Small intestine (tissue), 7 donors: ENCODE results near the gene PLA2G4D. TPM values are rescaled to one million over a fixed set of nuclear protein-coding genes. Genes with fewer than 3 reads are reported as not detected.

Experiments used
- DNase-seq, 2 donors: peaks; one replicate each; pipeline versions ENCODE4 v3.0.0 to v3.0.0-alpha.2; 2013
- FAIRE-seq: peaks from 2 replicates; lab custom pipeline; 2012; peaks lifted over from hg19 to GRCh38; lab: Jason Lieb, UNC
- H3K27ac ChIP-seq, 3 donors: one replicate each; pipeline ENCODE4 v1.5.1; 2013; ENCODE audit warnings: low read length in 2 of 3, mild to moderate bottlenecking in 2 of 3, control low read depth in 1 of 3, inconsistent platforms in 1 of 3, low read depth in 1 of 3, moderate library complexity in 1 of 3
- H3K27me3 ChIP-seq, 3 donors: one replicate each; pipeline ENCODE4 v1.6.1; 2013; ENCODE audit warnings: low read length in 3 of 3, inconsistent platforms in 1 of 3; ENCODE audit not compliant: control insufficient read depth in 3 of 3, insufficient read depth in 3 of 3
- H3K36me3 ChIP-seq, 3 donors: one replicate each; pipeline ENCODE4 v1.6.1; 2013; ENCODE audit warnings: low read length in 3 of 3, inconsistent platforms in 1 of 3, low read depth in 1 of 3, mild to moderate bottlenecking in 1 of 3, moderate library complexity in 1 of 3; ENCODE audit not compliant: control insufficient read depth in 3 of 3, insufficient read depth in 2 of 3
- H3K4me1 ChIP-seq, 3 donors: one replicate each; pipeline ENCODE4 v1.6.1; 2013; ENCODE audit warnings: low read length in 2 of 3, inconsistent platforms in 1 of 3, low read depth in 1 of 3, mild to moderate bottlenecking in 1 of 3, moderate library complexity in 1 of 3; ENCODE audit not compliant: control insufficient read depth in 3 of 3, insufficient read depth in 2 of 3
- H3K4me3 ChIP-seq, 3 donors: one replicate each; pipeline ENCODE4 v1.5.1; 2013; ENCODE audit warnings: low read length in 3 of 3, control low read depth in 1 of 3, inconsistent platforms in 1 of 3, low read depth in 1 of 3, mild to moderate bottlenecking in 1 of 3, moderate library complexity in 1 of 3
- H3K9me3 ChIP-seq, 2 donors: one replicate each; pipeline ENCODE4 v1.6.1; 2013; ENCODE audit warnings: low read depth in 1 of 2, low read length in 1 of 2; ENCODE audit not compliant: control insufficient read depth in 2 of 2, insufficient read depth in 1 of 2
- WGBS, 3 donors: extraction: QIAGEN DNeasy Blood & Tissue Kit; methylation state at CpG; one replicate each; pipeline ENCODE4 v1.1.7; 2013; 5-methylcytosine and 5-hydroxymethylcytosine counted together
- polyA plus RNA-seq, 4 donors: library from polyadenylated mRNA; stranded (reverse) in 3 of 4; unstranded in 1 of 4; fragments of 200-250 nt in 3 of 4; fragments of 120-200 nt in 1 of 4; gene quantifications; one replicate each; pipeline versions ENCODE4 v1.2.1 to v1.2.3, GENCODE V29; 2013
- donor health status: healthy with polysubstance abuse.
- donor health status: control.
- donor health status: control.
- donor health status: Bipolar disorder and iron deficiency.
- donor health status: healthy.

The PLA2G4D gene
- polyA plus RNA-seq, 4 donors = 0.18 to 0.22 (median 0.18) TPM; not detected in 1

DNA sequence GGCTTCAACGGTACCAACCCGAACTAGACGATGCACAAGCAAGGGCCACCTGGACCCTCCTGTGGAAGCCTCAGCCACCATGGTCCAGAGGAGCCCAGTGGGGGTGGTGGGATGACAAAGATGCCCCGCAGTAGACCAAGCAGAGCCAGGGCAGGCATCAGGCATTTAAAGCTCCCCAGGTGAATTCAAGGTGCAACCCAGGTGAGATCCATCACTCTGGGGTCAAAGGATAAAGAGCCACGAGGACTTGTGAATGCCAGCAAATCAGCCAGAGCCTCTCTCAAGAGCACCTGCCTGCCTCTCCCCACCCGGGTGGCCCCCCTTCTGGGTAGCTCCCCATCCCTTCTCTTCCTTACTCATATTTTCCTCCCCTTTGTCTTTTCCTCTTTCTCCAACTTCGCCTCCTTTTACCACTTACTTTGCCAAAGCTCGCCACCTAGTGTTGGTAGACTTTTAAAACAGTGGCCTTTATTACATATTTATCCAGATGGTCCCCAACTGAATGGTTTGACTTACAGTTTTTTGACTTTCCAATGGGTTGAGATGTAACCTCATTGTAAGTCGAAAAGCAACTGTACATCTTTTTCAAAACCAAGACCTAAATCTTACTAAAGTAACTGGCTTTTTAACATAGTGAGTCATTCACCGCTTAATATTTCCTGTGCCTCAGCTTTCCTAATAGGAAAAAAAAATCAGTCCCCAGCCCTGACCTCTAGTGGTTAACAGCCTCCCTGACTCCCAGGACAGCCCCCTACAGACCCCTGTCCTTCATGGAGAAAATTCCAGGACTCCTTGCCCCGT, 43.3 kb upstream of the PLA2G4D start:
- Histone ChIP-seq H3K4me1 (peaks cover 0 to 5% (median 3%) of the 10 kb centered on the region in 3 donors), H3K27me3 (no peaks in the 10 kb centered on the region), H3K27ac (no peak overlapping the region), H3K4me3 (no peak overlapping the region), H3K36me3 (peaks cover 0 to 2% (median 0%) of the 10 kb centered on the region in 3 donors), H3K9me3 (peaks cover 4 to 45% of the 10 kb centered on the region in 2 donors)
- DNase-seq = no peak
- WGBS, 3 donors = 49 to 62% (median 60%) methylated on average over 11 of the region's 11 CpGs
- FAIRE-seq = no peak

DNA sequence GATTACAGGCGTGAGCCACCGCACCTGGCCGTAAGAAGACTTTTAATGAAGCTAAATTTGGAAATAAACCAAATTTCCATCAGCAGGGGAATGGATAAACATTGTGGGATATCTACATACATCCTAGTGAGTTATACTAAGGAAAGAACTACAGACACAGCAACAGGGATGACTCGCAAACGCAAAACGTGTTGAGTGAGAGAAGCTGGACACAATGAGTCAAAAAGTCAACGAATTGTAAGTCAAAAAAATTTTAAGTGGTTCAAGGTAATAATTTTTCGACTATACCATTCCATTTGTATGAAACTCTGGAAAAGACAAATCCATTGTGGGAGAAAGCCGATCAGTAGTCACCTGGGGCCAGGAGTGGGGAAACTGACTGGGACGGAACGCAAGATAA, 42.2 kb upstream of the PLA2G4D start:
- no peak for DNase-seq
- H3K27me3 ChIP-seq = no peaks in the 10 kb centered on the region
- peaks cover 0 to 5% (median 3%) of the 10 kb centered on the region in 3 donors for H3K4me1 ChIP-seq
- peaks cover 0 to 2% (median 0%) of the 10 kb centered on the region in 3 donors for H3K36me3 ChIP-seq
- H3K27ac ChIP-seq = no peak overlapping the region
- WGBS, 3 donors = 86 to 94% (median 90%) methylated on average over 11 of the region's 11 CpGs
- no peak overlapping the region for H3K4me3 ChIP-seq
- no peak for FAIRE-seq
- peaks cover 4 to 45% of the 10 kb centered on the region in 2 donors for H3K9me3 ChIP-seq

DNA sequence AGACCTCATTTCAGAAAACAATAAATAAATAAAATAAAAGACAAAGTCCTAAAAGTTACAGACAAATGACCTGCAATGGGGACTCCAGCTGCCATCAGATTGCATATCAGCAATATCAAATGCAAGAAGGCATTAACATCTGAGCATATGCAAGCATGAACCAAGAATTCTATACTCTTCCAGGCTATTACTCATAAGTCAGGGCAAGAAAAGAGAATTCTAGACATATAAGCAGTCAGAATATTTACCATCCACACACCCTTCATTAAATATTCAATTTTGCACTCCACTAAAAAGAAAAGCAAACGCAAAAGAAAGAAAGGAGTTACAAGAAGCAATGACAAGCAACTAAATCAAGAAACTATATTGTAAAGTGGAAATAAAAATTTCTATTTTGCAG, 41.0 kb upstream of the PLA2G4D start:
- no peak for DNase-seq
- peaks cover 4 to 39% of the 10 kb centered on the region in 2 donors for H3K9me3 ChIP-seq
- 80 to 90% (median 89%) methylated on average over 1 of the region's 1 CpG for WGBS, 3 donors
- peaks cover 0 to 3% (median 3%) of the 10 kb centered on the region in 3 donors for H3K4me1 ChIP-seq
- H3K27ac ChIP-seq = no peak overlapping the region
- FAIRE-seq = no peak
- H3K27me3 ChIP-seq = no peaks in the 10 kb centered on the region
- H3K36me3 ChIP-seq = no peaks in the 10 kb centered on the region
- H3K4me3 ChIP-seq = no peak overlapping the region

DNA sequence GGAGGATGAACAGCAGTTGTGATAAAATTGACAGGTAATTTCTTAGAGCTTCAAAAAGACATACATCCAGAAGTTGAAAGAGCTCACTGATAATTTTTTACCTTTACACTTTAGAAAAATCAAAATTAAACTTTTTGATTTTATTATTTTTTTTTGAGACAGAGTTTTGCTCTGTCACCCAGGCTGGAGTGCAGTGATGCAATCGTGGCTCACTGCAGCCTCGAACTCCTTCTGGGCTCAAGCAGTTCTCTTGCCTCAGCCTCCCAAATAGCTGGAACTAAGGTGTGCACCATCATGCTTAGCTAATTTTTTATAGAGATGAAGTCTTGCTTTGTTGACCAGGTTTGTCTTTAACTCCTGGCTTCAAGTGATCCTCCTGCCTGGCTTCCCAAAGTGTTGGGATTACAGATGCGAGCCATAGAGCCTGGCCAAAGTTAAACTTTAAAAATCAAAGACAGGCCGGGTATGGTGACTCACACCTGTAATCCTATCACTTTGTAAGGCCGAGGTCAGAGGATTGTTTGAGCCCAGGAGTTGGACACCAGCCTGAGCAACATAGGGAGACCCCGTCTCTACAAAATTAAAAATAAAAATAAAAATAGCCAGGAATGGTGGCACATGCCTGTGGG, 40.4 kb upstream of the PLA2G4D start:
- FAIRE-seq = no peak

DNA sequence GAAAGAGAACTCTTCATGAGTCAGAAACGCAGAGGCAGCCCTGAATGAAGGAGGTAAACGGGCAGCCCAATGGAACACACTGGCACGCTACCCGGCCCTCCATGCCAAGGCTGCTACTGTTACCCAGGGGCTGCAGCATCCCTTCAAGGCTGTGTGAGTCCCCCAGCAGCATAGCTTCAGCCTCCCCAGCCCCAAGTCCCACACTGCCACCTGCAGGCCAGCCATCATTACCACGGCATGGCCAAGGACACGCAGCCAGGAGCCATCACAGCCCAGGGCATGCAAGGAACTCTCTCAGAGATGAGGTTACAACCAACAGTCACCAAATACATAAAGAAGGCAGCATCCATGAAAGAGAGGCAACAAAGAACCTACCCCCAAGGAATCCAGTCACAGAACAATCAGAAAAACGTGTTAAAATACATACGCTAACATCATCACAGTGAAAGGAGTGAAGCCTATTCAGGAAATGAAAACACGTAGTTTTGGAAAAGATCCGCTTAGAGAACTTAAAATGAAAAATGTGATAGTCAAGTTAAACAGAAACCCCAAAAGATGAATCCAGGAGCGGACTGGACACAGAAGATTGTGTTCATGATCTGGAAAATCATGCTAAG, 39.6 kb upstream of the PLA2G4D start:
- H3K4me1 ChIP-seq = no peaks in the 10 kb centered on the region
- FAIRE-seq = no peak
- H3K4me3 ChIP-seq = no peak overlapping the region
- no peak overlapping the region for H3K27ac ChIP-seq
- H3K36me3 ChIP-seq = no peaks in the 10 kb centered on the region
- H3K27me3 ChIP-seq = no peaks in the 10 kb centered on the region
- peak; percentile 62 to 65 for DNase-seq
- H3K9me3 ChIP-seq = peaks cover 4 to 26% of the 10 kb centered on the region in 2 donors
- 72 to 79% (median 73%) methylated on average over 11 of the region's 11 CpGs for WGBS, 3 donors

More for the DNA sequence above, 40.4 kb upstream of the PLA2G4D start:
- peaks cover 4 to 33% of the 10 kb centered on the region in 2 donors for H3K9me3 ChIP-seq
- peaks cover 0 to 2% (median 2%) of the 10 kb centered on the region in 3 donors for H3K4me1 ChIP-seq
- H3K27me3 ChIP-seq = no peaks in the 10 kb centered on the region
- H3K36me3 ChIP-seq = no peaks in the 10 kb centered on the region
- DNase-seq = no peak
- H3K27ac ChIP-seq = no peak overlapping the region
- 53 to 78% (median 68%) methylated on average over 6 of the region's 6 CpGs for WGBS, 3 donors
- no peak overlapping the region for H3K4me3 ChIP-seq

DNA sequence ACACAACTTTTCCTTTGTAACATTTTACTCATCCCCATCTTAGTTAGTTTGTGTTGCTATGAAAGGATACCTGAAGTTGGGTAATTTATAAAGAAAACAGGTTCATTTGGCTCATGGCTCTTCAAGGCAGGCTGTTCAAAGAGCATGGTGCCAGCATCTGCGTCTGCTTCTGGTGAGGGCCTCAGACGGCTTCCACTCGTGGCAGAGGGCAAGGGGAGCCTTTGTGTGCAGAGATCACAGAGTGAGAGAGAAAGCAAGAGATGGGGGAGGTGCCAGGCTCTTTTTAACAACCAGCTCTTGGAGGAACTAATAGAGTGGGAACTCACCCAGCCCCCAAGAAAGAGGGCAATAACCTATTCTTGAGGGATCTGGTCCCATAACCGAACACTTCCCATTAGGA, 39.0 kb upstream of the PLA2G4D start:
- DNase-seq = no peak
- Histone ChIP-seq H3K27me3 (no peaks in the 10 kb centered on the region), H3K27ac (no peak overlapping the region), H3K36me3 (no peaks in the 10 kb centered on the region), H3K9me3 (peaks cover 4 to 19% of the 10 kb centered on the region in 2 donors), H3K4me1 (no peaks in the 10 kb centered on the region), H3K4me3 (no peak overlapping the region)
- FAIRE-seq = no peak
- WGBS, 3 donors = 85 to 94% (median 89%) methylated on average over 4 of the region's 4 CpGs

DNA sequence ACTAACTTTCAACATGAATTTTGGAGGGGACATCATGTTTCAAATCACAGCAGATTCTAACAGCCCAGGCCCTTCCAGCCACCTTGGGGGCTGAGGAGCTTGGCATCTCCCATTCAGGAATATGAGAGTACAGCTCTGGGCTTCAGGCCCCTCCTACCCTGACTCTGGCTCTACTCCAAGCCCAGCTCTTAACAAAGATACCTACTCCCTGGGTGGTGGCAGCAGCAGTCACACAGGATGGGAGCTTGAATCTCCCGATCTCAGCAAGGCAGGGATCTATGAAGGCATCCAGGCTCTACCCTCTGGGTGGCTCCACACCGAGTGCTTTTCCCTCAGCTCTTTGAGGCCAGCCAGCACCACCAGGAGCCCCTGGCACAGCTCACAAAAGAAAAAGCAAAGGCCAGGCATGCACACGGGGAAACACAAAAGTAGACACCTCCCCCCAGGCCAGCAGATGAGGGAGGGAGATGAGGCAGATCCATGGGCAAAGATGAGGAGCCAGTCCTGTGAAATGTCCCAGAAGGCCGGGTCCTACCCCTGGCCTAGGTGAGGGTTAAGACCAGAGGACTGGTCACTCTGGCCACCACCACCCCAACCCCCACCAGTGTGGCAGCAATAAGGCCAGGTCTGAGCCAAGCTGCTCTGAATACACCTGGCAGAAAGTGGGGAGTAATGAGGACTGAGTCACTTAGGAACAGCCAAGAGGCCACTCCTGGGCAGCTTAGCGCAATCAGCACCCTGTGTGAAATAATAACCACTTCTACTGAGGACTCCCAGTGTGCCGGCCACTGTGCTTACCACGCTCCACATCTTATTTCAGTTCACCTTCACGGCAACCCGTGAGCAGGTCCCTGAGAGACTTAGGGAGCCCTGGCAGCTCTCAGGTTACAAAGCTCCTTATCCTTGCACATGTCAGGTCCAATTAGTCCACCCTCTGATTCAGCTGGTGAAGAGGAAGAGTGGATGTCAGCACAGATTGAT, 37.8 kb upstream of the PLA2G4D start:
- no peak overlapping the region for H3K4me3 ChIP-seq
- peaks cover 0 to 7% of the 10 kb centered on the region in 2 donors for H3K9me3 ChIP-seq
- no peaks in the 10 kb centered on the region for H3K36me3 ChIP-seq
- FAIRE-seq = no peak
- H3K27ac ChIP-seq = no peak overlapping the region
- no peak for DNase-seq
- WGBS, 3 donors = 69 to 72% (median 71%) methylated on average over 9 of the region's 9 CpGs
- no peaks in the 10 kb centered on the region for H3K27me3 ChIP-seq
- H3K4me1 ChIP-seq = no peaks in the 10 kb centered on the region
